ENCODE results near the gene PLCD1.

DNA sequence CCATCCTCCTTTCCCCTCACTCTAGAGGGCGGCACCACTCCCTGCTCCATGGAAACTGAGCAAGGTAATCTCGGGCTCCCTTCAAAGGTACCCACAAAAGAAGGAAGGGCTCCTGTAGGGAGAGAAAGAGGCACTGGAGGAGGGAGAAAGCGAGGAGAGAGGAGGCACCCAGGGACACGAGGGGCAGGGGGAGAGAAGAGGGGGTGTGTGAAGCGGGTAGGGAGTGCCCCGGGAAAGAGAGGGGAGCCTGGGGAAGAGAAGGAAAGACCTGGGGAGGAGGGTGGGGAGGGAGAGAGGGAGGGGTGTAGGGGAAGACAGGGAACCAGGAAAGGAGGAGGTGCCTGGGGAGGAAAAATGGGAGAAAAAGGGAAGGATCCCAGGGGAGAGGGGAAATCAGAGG lies 38.3 kb downstream of the PLCD1 start:
- no peak for TF ChIP-seq POLR2A (IDR thresholded peaks at IDR 0.05)
- TF ChIP-seq, protein P1, sequence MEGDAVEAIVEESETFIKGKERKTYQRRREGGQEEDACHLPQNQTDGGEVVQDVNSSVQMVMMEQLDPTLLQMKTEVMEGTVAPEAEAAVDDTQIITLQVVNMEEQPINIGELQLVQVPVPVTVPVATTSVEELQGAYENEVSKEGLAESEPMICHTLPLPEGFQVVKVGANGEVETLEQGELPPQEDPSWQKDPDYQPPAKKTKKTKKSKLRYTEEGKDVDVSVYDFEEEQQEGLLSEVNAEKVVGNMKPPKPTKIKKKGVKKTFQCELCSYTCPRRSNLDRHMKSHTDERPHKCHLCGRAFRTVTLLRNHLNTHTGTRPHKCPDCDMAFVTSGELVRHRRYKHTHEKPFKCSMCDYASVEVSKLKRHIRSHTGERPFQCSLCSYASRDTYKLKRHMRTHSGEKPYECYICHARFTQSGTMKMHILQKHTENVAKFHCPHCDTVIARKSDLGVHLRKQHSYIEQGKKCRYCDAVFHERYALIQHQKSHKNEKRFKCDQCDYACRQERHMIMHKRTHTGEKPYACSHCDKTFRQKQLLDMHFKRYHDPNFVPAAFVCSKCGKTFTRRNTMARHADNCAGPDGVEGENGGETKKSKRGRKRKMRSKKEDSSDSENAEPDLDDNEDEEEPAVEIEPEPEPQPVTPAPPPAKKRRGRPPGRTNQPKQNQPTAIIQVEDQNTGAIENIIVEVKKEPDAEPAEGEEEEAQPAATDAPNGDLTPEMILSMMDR (IDR thresholded peaks at IDR 0.05), result no peak
